ENCODE results near the gene CEP70.

CEP70 gene

GRCh38 chr3:138638641-138639040, 44.6 kb upstream of the CEP70 start (continued):
- TF ChIP-seq TSHZ2 (CRISPR knock-in tag; IDR thresholded peaks at IDR 0.05) (no peak), CSRNP3 (CRISPR knock-in tag; IDR thresholded peaks at IDR 0.05) (no peak), POU6F1 (CRISPR knock-in tag; IDR thresholded peaks at IDR 0.05; ENCODE audit: borderline replicate concordance, low read depth) (no peak)

- no peak for TF ChIP-seq ARNTL (CRISPR knock-in tag; IDR thresholded peaks at IDR 0.05; ENCODE audit: borderline replicate concordance, low read depth)
- no peak for TF ChIP-seq TCF4 (CRISPR knock-in tag; IDR thresholded peaks at IDR 0.05; ENCODE audit: borderline replicate concordance)
- no peak for TF ChIP-seq CSDC2 (CRISPR knock-in tag; IDR thresholded peaks at IDR 0.05)
- TF ChIP-seq ZNF565 (CRISPR knock-in tag; conservative IDR thresholded peaks at IDR 0.05; ENCODE audit: low read depth) = no peak
- TF ChIP-seq CSRNP3 (CRISPR knock-in tag; IDR thresholded peaks at IDR 0.05) = no peak
- TF ChIP-seq ZFP30 (CRISPR knock-in tag; IDR thresholded peaks at IDR 0.05) = no peak
- TF ChIP-seq PPARA (CRISPR knock-in tag; IDR thresholded peaks at IDR 0.05; ENCODE audit: borderline replicate concordance) = no peak
- TF ChIP-seq ZC3H10 (CRISPR knock-in tag; IDR thresholded peaks at IDR 0.05) = no peak
- ATAC-seq = no peak
These were observed 35.5 kb upstream of the CEP70 start for GRCh38 chr3:138629526-138629925.

GRCh38 chr3:138625707-138626365, 31.8 kb upstream of the CEP70 start:
- ATAC-seq = peak; percentile 87
- TF ChIP-seq OSR1 (CRISPR knock-in tag; IDR thresholded peaks at IDR 0.05) = no peak
- no peak for TF ChIP-seq TOX (CRISPR knock-in tag; IDR thresholded peaks at IDR 0.05; ENCODE audit: borderline replicate concordance)
- TF ChIP-seq ZC3H10 (CRISPR knock-in tag; IDR thresholded peaks at IDR 0.05) = no peak
- TF ChIP-seq POU6F1 (CRISPR knock-in tag; IDR thresholded peaks at IDR 0.05; ENCODE audit: borderline replicate concordance, low read depth) = no peak
- no peak for TF ChIP-seq CSDC2 (CRISPR knock-in tag; IDR thresholded peaks at IDR 0.05)
- peak; percentile 57 for TF ChIP-seq ISL1 (CRISPR knock-in tag; IDR thresholded peaks at IDR 0.05)

- TF ChIP-seq CSDC2 (CRISPR knock-in tag; IDR thresholded peaks at IDR 0.05) = no peak
- TF ChIP-seq ARNTL (CRISPR knock-in tag; IDR thresholded peaks at IDR 0.05; ENCODE audit: borderline replicate concordance, low read depth) = no peak
- no peak for ATAC-seq
These were observed 30.5 kb upstream of the CEP70 start for GRCh38 chr3:138624518-138624917.

GRCh38 chr3:138620431-138620830, 26.4 kb upstream of the CEP70 start:
- no peak for ATAC-seq
- TF ChIP-seq SNAI2 (CRISPR knock-in tag; IDR thresholded peaks at IDR 0.05) (no peak), ESRRG (CRISPR knock-in tag; IDR thresholded peaks at IDR 0.05) (no peak), OSR1 (CRISPR knock-in tag; IDR thresholded peaks at IDR 0.05) (no peak), ISL1 (CRISPR knock-in tag; IDR thresholded peaks at IDR 0.05) (no peak), CSDC2 (CRISPR knock-in tag; IDR thresholded peaks at IDR 0.05) (no peak), GLIS3 (CRISPR knock-in tag; IDR thresholded peaks at IDR 0.05) (no peak), ARNTL (CRISPR knock-in tag; IDR thresholded peaks at IDR 0.05; ENCODE audit: borderline replicate concordance, low read depth) (no peak), ZC3H10 (CRISPR knock-in tag; IDR thresholded peaks at IDR 0.05) (no peak), CREB5 (CRISPR knock-in tag; IDR thresholded peaks at IDR 0.05; ENCODE audit: low read depth) (no peak), ZNF70 (CRISPR knock-in tag; IDR thresholded peaks at IDR 0.05) (no peak), BACH2 (CRISPR knock-in tag; IDR thresholded peaks at IDR 0.05; ENCODE audit: borderline replicate concordance) (no peak), PATZ1 (CRISPR knock-in tag; IDR thresholded peaks at IDR 0.05; ENCODE audit: borderline replicate concordance) (no peak)
